ENCODE measurements around the gene EFCAB8. TPM values are rescaled to one million over a fixed set of nuclear protein-coding genes. Genes with fewer than 3 reads are reported as not detected.
"Not testable (repeated sequence)": the region's sequence is repeated elsewhere in the genome, so short reads cannot be mapped to it uniquely, and the experiment has no call there.

EFCAB8 gene
- total and polyA plus RNA-seq, 7 donors = 0.03 to 0.08 (median 0.04) TPM; not detected in 4

- H3K4me3 ChIP-seq = no peak overlapping the region
- H3K4me1 ChIP-seq = no peaks in the 10 kb centered on the region
- peaks cover 0 to 31% of the 10 kb centered on the region in 2 donors for H3K36me3 ChIP-seq (ENCODE audit: insufficient read depth in 1 of 2, low read depth in 1 of 2)
- DNase-seq (no peak), ATAC-seq (no peak)
- intact Hi-C loops (cut with DNase I) = no loop called here
- 69 to 76% (median 69%) methylated on average over 2 of the region's 2 CpGs for WGBS, 3 donors
- H3K27me3 ChIP-seq (ENCODE audit: insufficient read depth in 3 of 3, low read length in 2 of 3) = no peaks in the 10 kb centered on the region
- TF ChIP-seq CTCF (IDR thresholded peaks at IDR 0.05) = no peak
- no peaks in the 10 kb centered on the region for H3K9me3 ChIP-seq
- H3K27ac ChIP-seq = no peak overlapping the region
These were observed 534 bp upstream of the EFCAB8 start for GRCh38 chr20:32858189-32858588.

DNA sequence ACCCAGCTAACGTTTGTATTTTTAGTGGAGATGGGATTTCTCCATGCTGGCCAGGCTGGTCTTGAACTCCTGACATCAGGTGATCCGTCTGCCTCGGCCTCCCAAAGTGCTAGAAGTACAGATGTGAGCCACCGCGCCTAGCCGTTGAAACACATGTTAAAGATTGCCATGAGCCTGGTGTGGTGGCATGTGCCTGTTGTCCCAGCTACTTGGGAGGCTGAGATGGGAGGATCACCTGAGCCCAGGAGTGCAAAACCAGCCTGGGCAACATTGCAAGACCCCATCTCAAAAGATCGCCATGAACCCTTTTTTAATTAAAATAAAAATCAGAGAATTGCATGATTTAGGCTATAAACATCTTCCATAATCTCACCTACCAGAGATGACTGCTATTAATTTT, 2.7 kb downstream of the EFCAB8 start:
- Histone ChIP-seq H3K4me3 (no peak overlapping the region), H3K36me3 (ENCODE audit: insufficient read depth in 1 of 2, low read depth in 1 of 2) (peaks cover 0 to 17% of the 10 kb centered on the region in 2 donors), H3K9me3 (no peaks in the 10 kb centered on the region), H3K27ac (no peak overlapping the region), H3K4me1 (no peaks in the 10 kb centered on the region), H3K27me3 (ENCODE audit: insufficient read depth in 3 of 3, low read length in 2 of 3) (no peaks in the 10 kb centered on the region)
- 82 to 94% (median 84%) methylated on average over 7 of the region's 7 CpGs for WGBS, 3 donors
- intact Hi-C loops (cut with DNase I) = no loop called here
- DNase-seq (no peak), ATAC-seq (no peak)
- no peak for TF ChIP-seq CTCF (IDR thresholded peaks at IDR 0.05)

GRCh38 chr20:32869562-32869961, 10.8 kb downstream of the EFCAB8 start:
- ATAC-seq = no peak
- no peak overlapping the region for H3K4me3 ChIP-seq
- DNase-seq = no peak
- H3K36me3 ChIP-seq (ENCODE audit: insufficient read depth in 1 of 2, low read depth in 1 of 2) = no peaks in the 10 kb centered on the region
- 71 to 73% (median 72%) methylated on average over 2 of the region's 2 CpGs for WGBS, 3 donors
- no peaks in the 10 kb centered on the region for H3K4me1 ChIP-seq
- no peaks in the 10 kb centered on the region for H3K9me3 ChIP-seq
- H3K27ac ChIP-seq = no peak overlapping the region
- TF ChIP-seq CTCF (IDR thresholded peaks at IDR 0.05) = no peak
- no peaks in the 10 kb centered on the region for H3K27me3 ChIP-seq (ENCODE audit: insufficient read depth in 3 of 3, low read length in 2 of 3)
- intact Hi-C loops (cut with DNase I) = no loop called here

GRCh38 chr20:32870526-32870925, 11.8 kb downstream of the EFCAB8 start:
- intact Hi-C loops (cut with DNase I); H3K9me3 ChIP-seq; ATAC-seq; H3K27ac ChIP-seq; H3K4me3 ChIP-seq; DNase-seq; H3K36me3 ChIP-seq (ENCODE audit: insufficient read depth in 1 of 2, low read depth in 1 of 2); H3K4me1 ChIP-seq; H3K27me3 ChIP-seq (ENCODE audit: insufficient read depth in 3 of 3, low read length in 2 of 3): not testable (repeated sequence)
- WGBS, 3 donors = 92 to 98% (median 96%) methylated on average over 3 of the region's 3 CpGs

- Histone ChIP-seq H3K9me3 (no peaks in the 10 kb centered on the region), H3K4me3 (no peak overlapping the region), H3K27me3 (ENCODE audit: insufficient read depth in 3 of 3, low read length in 2 of 3) (no peaks in the 10 kb centered on the region), H3K4me1 (no peaks in the 10 kb centered on the region), H3K36me3 (ENCODE audit: insufficient read depth in 1 of 2, low read depth in 1 of 2) (no peaks in the 10 kb centered on the region), H3K27ac (no peak overlapping the region)
- ATAC-seq (no peak), DNase-seq (no peak)
- intact Hi-C loops (cut with DNase I) = no loop called here
- WGBS, 3 donors = 88 to 91% (median 90%) methylated on average over 5 of the region's 5 CpGs
- TF ChIP-seq CTCF (IDR thresholded peaks at IDR 0.05) = no peak
These were observed 12.3 kb downstream of the EFCAB8 start for GRCh38 chr20:32870985-32871384.
